ENCODE data around the gene RAB30. TPM values are rescaled to one million over a fixed set of nuclear protein-coding genes. Genes with fewer than 3 reads are reported as not detected.

The RAB30 gene
- total RNA-seq, 4 donors from 2014 or later: 18.7 to 36.6 (median 27.5) TPM

DNA sequence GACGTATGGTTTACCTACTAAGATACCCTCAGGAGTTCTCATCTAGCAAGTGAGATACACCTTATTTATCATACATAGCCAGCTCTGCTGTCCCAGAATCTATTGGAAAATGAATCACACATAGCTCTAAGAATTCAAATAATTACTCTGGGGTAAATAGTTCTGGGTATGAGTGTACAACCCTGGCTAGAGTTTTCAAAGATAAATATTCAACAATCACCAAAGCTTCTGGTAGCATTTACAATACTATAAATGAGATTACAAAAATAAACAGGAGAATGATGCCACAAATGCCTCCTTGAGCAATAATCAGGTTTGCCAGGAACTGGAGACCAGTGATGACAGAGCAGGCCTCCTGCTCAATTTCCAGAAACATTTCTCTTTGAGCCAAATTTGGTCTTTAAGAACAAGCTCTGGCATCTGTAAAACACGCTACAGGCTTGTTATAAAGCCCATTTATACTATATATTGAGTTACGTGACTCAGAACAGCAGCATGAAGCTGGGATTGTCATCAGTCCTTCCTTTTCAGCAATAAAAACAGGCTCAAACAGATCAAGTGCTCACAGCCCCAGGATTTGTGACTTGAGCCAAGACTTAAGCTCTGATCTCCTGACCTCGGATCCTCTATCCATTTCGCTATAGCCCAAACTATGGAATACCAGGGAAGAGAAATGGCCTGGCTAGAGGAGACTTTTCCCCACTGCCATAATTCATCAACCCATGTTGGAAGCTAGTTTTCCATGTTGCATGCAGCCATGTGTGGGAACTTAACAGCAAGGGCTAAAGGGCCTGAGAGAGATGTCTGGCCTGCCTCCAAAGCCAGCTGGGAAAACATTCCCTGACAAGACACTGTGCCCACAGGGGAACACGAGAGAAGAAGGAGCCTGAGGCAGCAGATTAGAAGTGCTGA lies 19.7 kb downstream of the RAB30 start:
- Histone ChIP-seq H3K27ac (peak overlapping the region; percentile 79 to 93 (median 81)), H3K4me3 (no peak overlapping the region), H3K36me3 (no peaks in the 10 kb centered on the region), H3K27me3 (no peaks in the 10 kb centered on the region), H3K4me1 (peaks cover 11 to 62% (median 21%) of the 10 kb centered on the region in 3 donors), H3K9me3 (no peaks in the 10 kb centered on the region)
- WGBS, 2 donors (ENCODE audit: low coverage in 1 of 2): 15 to 40% methylated on average over 4 to 6 of the region's 6 CpGs
- TF ChIP-seq, protein P1, sequence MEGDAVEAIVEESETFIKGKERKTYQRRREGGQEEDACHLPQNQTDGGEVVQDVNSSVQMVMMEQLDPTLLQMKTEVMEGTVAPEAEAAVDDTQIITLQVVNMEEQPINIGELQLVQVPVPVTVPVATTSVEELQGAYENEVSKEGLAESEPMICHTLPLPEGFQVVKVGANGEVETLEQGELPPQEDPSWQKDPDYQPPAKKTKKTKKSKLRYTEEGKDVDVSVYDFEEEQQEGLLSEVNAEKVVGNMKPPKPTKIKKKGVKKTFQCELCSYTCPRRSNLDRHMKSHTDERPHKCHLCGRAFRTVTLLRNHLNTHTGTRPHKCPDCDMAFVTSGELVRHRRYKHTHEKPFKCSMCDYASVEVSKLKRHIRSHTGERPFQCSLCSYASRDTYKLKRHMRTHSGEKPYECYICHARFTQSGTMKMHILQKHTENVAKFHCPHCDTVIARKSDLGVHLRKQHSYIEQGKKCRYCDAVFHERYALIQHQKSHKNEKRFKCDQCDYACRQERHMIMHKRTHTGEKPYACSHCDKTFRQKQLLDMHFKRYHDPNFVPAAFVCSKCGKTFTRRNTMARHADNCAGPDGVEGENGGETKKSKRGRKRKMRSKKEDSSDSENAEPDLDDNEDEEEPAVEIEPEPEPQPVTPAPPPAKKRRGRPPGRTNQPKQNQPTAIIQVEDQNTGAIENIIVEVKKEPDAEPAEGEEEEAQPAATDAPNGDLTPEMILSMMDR (IDR thresholded peaks at IDR 0.05): no peak
- TF ChIP-seq POLR2AphosphoS5 (IDR thresholded peaks at IDR 0.05): peak; percentile 99
- ATAC-seq: peak; percentile 85

DNA sequence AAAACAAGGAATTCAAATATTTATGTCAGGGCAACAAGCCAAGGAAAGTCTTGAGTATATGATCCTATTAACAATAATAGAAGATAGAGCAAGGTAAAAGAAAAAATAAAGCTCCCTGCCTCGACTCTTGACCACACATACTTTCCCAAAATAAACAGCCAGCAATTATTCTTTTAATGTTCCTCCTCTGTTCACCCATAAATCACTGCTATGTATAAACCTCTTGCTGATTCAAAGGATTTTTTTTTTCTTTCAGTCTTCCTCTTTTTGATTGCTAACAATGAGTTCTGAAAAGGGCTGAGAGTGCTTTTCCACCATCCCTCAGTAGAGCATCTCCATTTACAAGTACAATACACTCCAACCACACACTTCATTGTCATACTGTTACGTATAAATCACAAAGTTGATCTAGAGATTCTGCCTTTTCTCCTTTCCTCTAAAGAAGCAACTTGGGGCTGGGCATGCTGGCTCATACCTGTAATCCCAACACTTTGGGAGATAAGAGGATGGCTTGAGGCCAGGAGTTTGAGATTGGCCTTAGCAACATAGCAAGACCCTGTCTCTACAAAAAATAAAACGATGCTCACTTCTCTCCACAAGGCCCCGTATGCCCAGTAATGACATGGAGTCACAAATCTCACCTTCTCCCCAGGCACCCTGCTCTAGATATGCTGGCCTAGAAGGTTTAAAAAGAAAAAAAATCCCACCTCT lies 24.0 kb downstream of the RAB30 start:
- 44 to 58% methylated on average over 2 to 4 of the region's 4 CpGs for WGBS, 2 donors (ENCODE audit: low coverage in 1 of 2)
- Histone ChIP-seq H3K36me3 (no peaks in the 10 kb centered on the region), H3K27me3 (no peaks in the 10 kb centered on the region), H3K4me1 (peaks cover 6 to 63% (median 20%) of the 10 kb centered on the region in 3 donors), H3K27ac (peak overlapping the region; percentile 25 to 64 (median 41)), H3K4me3 (no peak overlapping the region), H3K9me3 (no peaks in the 10 kb centered on the region)
- TF ChIP-seq POLR2AphosphoS5 (IDR thresholded peaks at IDR 0.05) (peak; percentile 7), POLR2A (IDR thresholded peaks at IDR 0.05) (no peak), EP300 (IDR thresholded peaks at IDR 0.05) (no peak)
- TF ChIP-seq, protein P1 (IDR thresholded peaks at IDR 0.05): no peak
- ATAC-seq: no peak

DNA sequence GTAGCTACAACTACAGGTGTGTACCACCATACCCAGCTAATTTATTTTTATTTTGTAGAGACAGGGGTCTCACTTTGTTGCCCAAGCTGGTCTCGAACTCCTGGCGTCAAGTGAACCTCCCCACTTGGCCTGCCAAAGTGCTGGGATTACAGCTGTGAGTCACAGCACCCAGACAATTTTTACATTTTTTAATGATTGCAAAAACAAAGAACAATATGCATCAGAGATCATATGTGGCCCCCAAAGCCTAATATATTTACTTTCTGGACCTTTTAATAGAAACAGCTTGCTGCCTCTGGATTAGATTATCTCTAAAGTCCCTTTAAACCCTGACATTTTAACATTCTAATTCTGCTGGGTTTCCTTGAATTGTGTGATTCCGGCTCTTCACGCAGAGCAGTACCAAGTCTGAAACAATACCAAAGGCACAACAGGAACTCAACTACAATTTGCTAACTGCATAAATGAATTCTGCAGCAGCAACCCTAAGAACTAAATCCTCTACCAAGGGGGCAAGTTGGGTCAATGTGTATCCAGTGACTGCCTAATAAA lies 25.0 kb downstream of the RAB30 start:
- no peaks in the 10 kb centered on the region for H3K27me3 ChIP-seq
- 46 to 71% methylated on average over 2 to 4 of the region's 4 CpGs for WGBS, 2 donors (ENCODE audit: low coverage in 1 of 2)
- no peaks in the 10 kb centered on the region for H3K36me3 ChIP-seq
- peaks cover 0 to 54% (median 13%) of the 10 kb centered on the region in 3 donors for H3K4me1 ChIP-seq
- no peaks in the 10 kb centered on the region for H3K9me3 ChIP-seq
- peak overlapping the region in 3 of 4 donors; percentile 47 to 64 (median 53) for H3K27ac ChIP-seq
- H3K4me3 ChIP-seq: no peak overlapping the region
- ATAC-seq: no peak
- TF ChIP-seq EP300 (IDR thresholded peaks at IDR 0.05) (no peak), POLR2AphosphoS5 (IDR thresholded peaks at IDR 0.05) (no peak), POLR2A (IDR thresholded peaks at IDR 0.05) (no peak)
- TF ChIP-seq, protein P1 (IDR thresholded peaks at IDR 0.05): no peak

DNA sequence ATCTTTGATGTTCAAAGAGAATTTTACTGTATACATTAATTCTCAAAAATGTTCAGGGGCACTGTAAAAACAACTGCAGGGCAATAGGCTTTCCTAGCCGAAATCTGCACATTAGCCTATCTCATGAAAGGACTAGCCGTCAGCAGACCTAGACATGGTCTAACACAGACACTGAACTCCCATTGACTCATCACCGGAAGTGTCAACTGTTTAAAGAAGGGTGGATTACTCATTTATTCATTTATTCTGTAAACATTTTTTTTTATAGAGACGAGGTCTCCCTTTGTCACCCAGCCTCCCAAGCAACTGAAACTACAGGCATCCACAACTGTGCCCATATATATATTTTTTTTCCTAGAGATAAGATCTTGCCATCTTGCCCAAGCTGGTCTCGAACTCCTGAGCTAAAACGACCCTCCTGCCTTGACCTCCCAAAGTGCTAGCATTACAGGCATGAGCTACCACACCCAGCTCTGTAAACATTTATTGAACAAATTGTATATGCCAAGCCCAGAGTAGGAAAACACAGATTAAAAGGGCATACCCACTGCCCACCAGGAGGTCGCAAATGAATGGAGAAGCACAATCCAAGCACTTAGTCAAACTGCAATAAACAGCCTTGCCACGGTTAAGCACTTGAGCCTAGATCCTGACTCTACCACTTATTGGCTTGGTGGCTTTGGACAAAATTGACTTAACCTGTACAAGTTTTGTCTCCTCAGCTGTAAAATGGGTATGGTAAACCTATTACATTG lies 26.6 kb downstream of the RAB30 start:
- ATAC-seq: no peak
- Histone ChIP-seq H3K4me1 (peaks cover 0 to 53% (median 13%) of the 10 kb centered on the region in 3 donors), H3K9me3 (no peaks in the 10 kb centered on the region), H3K27ac (no peak overlapping the region), H3K27me3 (no peaks in the 10 kb centered on the region), H3K4me3 (no peak overlapping the region), H3K36me3 (no peaks in the 10 kb centered on the region)
- TF ChIP-seq EP300 (IDR thresholded peaks at IDR 0.05): no peak
- TF ChIP-seq POLR2A (IDR thresholded peaks at IDR 0.05): no peak
- TF ChIP-seq, protein P1 (IDR thresholded peaks at IDR 0.05): no peak
- no peak for TF ChIP-seq POLR2AphosphoS5 (IDR thresholded peaks at IDR 0.05)
- 44 to 57% methylated on average over 5 to 6 of the region's 8 CpGs for WGBS, 2 donors (ENCODE audit: low coverage in 1 of 2)

Data from gastroesophageal sphincter (tissue), 4 donors.